Stimulated activated CD8-positive, alpha-beta memory T cell treated with anti-CD3 and anti-CD28 coated beads, Interleukin-12 subunit alpha, Interleukin-12 subunit beta, amount 100 ng/mL, for 24 hours (primary cell): Measurements from ENCODE around the gene BRD1.

Experiments
- DNase-seq: peaks from one replicate; pipeline ENCODE4 v3.0.0-alpha.2; 2020; ENCODE audit errors: extremely low read depth

The BRD1 gene

DNA sequence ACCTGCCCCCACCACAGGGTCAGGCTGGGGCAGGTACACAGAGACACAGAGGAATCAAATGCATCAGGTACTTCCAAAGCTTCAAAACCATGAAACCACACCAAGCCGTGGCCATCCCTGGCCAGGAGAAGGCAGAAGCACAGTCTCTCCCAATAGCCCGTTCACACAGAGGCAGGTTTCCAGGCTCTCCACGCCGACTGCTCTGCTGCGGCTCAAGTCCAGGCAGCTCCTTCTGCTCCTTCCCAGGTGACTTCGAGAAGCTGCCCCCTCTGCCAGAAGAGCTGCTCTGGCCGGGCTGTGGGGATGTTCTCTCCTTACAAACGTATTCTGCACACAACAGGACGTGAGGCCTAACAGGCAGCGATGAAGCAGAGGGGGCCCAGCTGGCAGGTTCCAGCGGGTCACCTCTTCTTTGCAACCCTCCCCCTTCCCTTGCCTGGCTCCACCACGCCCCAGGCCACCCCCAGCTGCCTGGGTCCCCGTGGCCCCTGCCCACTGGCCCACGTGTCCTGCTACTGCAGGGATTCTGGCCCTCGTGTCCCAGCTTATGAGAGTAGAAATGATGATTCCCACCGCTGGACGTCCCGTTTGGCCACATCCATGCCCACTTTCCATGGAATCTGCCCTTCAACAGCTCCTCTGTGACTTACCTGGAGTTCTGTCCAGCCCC lies 26.1 kb downstream of the BRD1 start:
- no peak for DNase-seq

DNA sequence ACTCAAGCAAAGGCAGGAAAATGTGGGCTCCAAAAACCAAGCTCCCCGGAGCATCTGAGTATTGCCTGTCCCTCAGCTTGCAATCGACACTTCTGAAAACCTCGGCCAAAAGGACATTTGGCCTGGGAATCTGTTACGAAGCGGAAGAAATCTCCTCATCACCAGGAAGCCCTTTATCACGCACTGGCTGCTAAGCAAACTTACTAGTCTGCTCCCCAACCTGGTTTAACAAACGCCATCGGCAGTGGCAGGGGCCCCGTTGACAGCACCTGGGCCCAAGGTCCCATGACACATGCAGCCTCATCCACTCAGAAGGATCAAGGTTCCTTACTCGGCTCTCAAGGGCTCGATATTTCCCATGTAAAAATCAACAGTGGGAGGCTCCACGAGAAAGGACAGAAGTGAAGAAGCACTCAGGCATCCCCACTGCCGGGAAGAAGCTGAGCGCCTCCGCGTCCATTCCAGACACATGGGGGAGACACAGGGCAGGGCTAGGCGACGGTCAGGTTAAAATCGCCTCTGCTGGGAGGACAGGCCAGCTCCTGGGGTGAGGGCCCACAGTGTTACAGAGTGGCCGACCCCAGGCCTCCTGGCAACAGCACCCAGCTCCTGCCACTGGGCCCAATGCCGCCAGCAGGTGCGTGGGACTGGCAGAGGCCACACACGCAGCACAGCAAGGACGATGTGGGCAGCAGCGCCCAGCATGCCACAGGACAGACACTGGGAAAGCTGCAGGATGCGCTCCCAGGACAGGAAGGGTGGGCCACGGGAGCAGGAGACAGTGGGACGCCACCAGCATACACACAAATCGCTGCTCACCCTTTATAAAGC lies 27.1 kb downstream of the BRD1 start:
- no peak for DNase-seq

DNA sequence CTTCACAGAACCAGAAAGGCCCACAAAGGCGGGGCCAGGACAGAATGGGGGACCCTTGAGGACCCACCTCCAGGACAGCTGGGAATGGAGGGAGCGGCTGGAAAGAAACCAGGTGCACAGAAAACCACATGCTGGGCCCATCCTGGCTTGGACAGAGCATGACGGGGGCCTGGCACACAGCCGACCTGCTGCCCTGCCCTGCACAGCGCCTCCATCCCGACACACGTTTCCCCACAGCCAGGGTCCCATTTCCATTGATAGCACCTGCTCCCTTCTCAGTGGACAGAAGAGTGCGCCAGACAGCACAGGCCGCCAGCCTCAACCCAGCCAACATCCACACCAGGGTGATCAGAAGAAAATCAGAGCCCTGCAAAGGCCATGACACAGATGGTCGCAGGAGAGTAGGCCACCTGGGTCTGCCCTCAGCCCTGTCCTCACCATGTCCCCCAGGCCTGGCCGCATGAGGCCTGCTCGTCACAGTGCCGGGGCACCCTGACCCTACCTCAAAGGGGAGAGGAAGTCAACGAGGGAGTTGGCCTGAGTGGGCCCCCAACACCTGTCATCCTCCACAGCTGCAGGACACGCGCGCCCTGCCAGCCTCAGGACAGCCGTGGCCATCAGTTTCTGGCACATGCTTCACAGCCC lies 28.1 kb downstream of the BRD1 start:
- DNase-seq, result no peak

DNA sequence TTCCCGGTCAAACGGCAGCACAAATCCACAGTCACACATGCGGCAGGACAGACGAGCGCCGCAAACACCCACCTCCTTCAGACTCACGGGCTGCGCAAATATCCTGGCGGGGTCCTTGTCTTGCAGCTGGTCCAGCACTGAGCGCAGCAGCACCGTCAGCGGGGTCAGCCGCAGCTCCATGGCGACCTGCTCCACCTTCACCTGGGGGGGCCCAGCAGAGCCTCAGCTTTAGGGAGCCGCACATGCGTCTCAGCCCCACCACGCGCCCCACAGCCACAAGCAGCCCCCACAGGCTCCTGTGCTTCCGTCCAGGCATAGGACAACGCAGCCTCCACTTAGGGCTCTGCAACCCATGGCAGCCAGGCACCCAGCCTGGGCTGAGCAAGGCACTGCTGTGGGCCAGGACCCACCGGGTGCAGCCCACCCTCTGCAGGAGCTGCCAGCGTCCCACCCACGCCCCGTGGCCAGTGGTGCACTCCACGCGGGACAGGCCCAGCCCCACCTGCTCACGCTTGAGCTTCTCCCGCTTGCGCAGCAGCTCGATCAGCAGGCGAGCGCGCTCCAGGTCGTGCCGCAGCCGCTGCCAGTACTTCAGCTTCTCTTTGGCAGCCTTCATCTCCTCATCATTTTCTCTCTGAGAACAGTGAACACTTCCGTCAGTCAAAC lies 29.1 kb downstream of the BRD1 start:
- DNase-seq, result no peak

DNA sequence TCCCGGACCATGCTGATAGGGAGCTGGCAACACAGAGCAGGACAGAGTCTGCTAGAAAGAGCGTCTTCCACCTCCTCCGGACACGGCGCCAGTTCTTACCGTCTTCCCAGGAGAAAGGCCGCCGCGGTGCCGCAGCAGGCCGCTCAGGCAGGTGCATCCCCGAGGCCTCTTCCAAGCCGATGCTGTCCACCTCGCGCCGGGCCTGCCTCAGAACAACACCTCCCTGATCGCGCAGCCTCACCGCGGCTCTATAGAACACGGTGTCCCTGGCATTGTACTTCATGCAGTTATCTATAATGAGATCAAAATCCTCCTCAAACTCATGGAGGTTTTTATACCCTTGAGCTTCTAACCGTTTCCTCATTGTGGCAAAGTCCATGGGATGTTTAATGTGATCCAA lies 30.0 kb downstream of the BRD1 start:
- DNase-seq, result no peak

DNA sequence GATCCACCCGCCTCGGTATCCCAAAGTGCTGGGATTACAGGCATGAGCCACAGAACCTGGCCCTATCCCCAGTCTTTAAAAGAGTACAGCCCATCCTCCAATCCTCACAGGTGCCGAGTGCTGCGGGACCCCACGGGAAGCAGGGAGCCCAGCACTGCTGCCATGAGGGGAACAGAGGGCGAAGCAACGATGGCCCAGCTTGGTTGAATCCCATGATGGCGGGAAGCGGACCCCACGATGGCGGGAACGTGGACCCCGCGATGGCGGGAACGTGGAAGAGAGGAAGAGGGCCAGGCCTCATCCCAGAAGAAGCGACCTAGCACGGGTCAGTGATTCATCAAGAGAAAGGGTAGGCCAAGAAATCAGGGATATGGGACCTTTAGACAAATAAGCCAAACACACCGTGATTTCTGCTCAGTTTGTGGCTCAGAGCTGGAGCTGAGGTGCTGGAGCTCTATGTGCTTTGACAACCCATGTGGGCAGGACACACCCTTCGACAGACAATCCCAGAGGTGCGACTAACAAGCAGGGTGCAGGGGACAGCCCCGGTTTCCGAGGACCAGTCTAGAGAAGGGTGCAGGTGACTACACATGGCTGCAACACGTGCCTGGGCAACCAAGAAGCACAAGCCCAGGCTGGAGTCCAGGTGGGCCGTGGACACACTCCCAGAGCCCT lies 30.9 kb downstream of the BRD1 start:
- no peak for DNase-seq

DNA sequence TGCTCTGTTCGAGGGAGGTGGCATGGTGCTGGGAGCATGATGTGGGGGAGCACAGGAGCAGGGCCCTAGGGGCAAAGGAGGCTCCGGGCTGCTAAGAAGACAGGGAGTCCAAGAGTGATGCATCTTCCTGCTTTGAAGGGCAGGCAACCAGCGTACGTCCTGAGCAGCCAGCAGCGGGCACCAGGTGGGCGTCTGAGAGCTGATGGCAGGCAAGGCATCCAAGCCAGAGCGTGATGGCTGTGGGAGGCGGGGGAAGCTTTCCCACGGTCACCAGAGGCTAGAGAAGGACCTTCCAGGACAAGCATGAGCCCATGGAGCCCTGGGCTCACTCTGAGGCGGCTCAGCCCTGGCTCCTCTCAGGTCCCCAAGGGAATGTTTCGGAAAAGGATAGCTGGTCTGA lies 32.2 kb downstream of the BRD1 start:
- no peak for DNase-seq

DNA sequence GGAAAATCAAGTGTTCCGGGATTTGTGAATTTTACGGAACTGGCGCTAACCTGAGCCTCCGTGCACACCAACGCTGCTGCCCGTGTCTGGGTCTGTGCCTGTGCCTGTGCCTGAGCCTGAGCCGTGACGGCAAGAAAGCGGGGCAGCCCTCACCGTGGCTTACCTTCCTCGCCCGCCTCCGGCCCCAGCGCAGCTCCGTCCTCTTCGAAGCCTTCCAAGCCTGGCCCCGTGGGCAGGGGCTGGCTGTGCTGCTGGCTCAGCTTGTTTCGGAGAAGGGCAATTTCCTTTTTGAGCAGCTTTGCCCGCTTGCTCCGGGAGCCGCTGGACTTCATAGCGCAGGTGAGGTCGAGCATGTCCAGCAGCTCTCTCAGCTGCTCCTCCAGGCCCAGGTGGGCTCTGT lies 33.8 kb downstream of the BRD1 start:
- DNase-seq, result no peak

DNA sequence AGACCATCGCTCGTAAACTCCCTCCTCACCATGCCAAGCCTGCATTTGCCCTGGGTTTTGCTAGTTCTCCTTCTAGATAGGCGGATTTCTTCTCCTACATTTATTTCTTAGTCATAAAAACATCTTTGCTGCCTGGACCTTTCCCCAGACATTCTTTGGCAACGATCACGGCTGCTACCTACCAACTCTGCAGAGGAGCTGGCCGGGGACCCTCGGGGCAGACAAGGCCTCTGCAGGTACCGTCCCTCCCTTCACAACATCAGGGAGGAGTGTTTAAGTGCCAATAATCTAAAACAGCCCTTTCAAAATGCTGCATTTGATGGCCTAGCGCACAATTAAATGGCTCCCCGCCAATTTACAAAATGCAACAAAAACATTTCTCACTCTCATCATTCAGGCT lies 34.4 kb downstream of the BRD1 start:
- no peak for DNase-seq

DNA sequence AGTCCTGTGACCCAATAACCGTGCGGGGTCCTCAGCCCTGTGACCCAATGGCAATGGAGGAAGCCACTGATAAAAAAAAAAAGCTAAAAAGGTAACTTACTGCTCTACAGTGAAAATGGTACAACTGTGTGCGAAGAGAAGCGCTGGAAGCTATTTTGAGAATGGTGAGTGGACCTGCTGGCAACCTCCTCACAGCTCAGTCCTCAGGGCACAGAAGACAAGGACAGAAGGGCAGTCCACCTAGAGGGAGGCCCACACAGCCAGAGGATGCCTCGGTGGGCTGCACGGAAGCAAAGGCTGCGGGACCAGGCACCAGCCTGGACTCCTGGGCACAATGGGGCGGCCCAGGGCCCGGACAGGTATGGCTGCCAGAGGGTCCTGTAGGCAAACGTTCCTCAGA lies 35.6 kb downstream of the BRD1 start:
- no peak for DNase-seq

DNA sequence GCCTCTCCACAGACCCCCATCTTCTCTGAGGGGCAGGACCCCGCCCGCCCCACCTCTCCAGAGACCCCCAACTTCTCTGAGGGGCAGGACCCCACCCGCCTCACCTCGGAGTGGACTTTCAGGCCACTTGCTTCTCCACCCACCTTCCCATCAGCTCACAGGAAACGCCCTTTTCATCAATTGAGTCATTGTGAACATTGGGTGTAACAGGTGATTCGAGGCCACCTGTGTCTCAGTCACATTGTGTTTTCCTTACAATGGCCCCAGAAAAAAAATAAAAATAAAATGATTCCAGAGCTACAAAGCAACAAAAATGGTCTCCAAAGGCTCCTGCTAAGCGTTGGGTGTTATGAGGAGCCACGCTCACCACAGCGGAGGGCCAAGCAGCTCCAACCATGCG lies 36.0 kb downstream of the BRD1 start:
- no peak for DNase-seq

DNA sequence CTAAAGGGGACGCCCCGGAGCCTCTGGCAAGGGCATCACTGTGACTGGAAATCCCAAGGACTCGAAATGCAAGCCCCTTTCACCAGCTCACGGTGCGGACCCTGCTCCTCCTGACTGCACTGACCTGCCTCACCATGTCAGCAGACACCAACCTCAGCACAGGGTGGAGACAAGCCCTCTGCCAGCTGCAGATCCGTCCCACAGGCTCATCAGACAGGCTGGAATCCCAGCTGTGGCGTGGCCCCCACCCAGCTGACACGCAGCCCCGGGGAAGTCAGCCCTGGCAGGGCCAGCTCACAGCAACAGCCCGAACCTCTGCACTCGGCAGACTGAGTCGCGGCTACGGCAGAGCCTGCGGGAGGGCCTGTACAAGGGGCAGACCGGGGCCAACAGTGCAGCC lies 36.8 kb downstream of the BRD1 start:
- DNase-seq, result no peak

DNA sequence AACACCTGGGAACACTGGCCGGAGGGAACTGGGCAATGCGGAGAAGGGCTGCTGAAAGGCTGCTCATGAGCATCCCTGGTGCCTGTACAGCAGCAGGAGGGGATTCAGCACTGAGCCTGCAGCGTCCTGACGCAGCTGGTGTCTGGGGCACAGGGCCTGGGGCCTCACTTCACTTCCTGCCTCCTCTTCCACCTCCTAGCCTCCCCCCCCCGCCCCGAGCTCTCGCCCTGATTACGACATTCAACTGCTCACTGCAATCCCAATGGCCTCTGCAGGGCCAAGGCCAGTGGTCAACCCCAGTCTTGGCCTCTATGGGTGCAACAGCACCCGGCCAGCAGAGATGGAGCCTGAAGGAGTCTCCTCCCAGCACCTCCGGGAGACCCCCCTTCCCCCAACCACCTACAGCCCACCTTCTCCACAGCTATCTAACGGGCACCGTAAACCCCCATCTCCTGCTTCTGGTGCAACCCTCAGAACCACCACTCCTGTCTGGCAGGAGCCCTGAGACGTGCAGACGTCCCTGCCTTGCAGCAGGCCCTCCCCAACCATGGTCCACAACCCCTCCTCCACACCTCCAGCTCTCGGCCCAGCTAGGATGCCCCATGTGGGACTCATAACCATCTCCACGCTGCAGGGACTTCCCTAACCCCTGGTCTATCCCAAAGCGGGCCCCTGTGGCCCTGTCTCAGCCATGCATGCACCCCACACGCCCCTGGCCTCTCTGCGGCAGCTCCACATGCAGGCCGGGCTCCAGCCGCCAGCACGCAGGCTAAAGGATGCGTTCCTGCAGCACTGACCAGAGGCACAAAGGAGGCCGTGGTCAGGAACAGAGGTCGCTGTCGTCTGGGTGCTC lies 38.2 kb downstream of the BRD1 start:
- DNase-seq, result peak; percentile 16

DNA sequence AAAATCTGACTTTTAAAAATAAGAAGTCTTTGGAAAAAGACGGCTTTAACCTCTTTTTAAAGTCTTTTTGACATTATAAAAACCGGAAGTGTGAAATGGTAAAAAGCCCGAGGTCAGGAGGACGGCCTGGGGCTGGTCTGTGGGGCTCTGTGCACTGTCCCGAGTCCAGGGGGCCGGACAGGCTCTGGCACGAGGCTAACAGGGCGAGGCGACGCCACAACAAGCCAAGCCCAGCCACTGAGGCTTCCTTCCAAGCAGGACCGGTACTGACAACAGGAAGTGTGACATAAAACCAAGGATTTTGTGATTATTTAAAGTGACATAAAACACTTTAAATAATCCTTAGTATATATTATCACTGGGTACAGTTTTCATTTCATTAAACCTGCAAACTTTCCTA lies 39.2 kb downstream of the BRD1 start:
- DNase-seq, result no peak

DNA sequence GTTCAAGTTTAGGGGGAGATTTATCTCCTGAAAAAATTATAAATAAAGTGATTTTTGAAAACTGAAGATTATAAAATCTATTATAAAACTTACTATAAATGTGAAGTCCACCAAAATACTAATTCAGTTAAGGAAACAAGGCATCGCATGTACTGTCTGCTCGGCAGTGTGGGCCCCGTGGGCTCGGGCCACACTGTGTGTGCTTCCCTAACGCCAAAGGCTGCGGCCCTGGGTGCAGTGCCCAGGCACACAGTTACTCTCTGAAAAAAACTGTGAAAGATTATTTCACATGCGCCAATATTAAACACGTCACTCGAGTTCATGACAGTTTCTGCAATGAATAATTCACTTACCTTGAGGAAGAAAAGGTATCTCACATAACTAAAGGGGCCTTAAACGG lies 39.8 kb downstream of the BRD1 start:
- no peak for DNase-seq

DNA sequence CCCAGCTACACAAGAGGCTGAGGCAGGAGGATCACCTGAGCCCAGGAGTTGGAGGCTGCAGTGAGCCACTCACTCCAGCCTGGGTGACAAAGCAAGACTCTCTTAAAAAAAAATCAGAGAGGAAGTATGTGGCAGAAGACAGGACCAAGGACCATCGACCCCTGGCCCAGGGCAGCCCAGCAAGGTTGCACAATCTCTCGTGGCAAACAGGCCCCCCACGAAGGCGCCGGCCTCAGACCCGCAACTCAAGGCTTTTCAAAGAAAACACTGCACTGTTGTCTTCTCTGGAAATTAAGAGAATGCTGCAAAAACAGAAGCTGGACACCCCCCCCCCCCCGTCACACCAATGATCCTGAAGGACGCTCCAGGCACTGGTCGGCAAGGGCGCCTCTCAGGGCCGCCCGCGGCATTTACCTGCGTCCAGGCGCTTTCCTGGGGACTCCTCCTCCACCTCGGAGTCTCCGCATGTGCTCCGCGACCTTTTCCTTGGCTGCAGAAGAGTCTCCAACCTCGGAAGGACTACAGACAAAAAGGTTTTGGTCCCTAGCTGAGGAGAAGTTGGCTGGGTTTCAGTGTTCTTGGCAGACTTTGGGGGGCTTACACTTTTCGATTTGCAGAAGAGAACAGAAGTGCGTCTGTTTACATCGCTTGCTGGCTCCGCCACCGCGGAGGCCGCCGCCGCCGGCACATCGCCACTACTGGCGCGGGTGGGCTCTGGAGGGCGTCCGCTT lies 40.5 kb downstream of the BRD1 start:
- no peak for DNase-seq

DNA sequence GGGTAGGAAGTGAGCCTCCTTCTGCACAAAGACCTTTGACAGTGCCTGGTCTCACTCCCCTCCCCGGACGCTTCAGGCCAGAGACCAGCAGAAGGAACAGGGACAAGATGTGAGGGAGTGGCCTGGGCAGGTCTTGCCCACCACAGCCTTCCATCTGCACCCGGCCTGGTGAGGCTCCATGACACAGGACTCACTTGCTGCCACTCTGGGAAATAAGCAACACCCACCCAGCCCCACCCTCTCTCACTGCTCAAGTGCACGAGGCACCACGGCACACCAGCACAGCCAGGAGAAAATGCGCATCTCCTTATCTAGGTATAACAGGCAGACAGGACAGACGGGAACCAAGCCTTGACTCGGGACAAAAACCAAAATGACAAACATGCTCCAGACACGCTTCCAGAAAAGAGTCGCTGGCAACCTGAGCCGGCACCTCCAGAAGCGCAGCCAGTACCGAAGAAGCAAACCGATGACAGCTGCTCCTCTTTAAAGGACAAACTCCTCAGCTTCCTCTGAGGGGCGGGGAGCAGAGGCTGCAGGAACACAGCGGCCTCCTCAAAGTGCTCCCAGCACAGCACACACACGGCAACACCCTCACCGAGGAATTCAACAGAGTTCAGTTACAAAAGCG lies 41.7 kb downstream of the BRD1 start:
- DNase-seq, result no peak

DNA sequence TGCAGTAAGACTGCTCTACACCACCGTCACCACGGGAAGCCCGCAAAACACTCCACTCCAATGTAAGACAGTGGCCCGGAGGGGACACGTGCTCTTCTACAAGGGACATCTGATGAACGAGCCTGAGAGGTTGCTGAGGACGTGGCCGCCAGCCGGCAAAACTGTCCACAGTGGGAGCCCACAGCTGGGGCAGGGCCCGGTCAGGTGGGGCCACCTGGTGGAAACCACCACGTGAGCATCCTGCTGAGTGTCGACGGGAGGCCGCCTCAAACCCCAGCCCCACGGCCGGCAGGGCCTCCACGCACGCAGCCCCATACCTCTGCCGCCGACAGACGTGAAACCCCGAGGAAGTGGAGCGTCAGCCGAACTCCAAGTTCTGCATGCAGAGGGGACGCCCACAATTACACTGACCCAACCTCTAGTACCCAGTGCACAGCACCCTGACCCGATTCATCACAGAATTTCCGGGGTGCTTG lies 42.6 kb downstream of the BRD1 start:
- no peak for DNase-seq

DNA sequence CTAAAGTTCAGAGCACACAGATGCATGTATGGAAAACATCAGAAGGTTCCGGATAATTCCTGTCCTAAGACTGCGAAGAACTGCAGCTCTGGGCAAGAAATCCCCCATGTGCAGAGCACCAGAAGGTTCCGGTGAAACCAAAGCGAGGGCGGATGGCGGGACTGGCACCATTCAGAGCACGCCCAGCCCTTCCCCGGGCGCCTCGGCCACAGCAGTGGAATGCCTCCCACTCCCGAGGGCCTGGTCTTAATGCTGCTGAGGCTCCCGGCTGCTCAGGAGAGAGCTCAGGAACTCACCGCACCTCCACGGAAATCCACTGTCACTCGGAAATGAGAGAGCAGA lies 43.1 kb downstream of the BRD1 start:
- no peak for DNase-seq
